GM12873 (cell line): ENCODE data around the gene NXPH4.

Source experiments
- CTCF ChIP-seq: IDR thresholded peaks from 2 replicates; pipeline ENCODE4 v1.5.1; 2012; ENCODE audit warnings: low read depth, mild to moderate bottlenecking, moderate library complexity, low read length, control low read depth; ENCODE audit not compliant: insufficient read depth; ENCODE audit errors: missing control alignments

Gene NXPH4

GRCh38 chr12:57171668-57172067 lies 44.9 kb upstream of the NXPH4 start:
- TF ChIP-seq CTCF, result no peak

- peak; percentile 71 for TF ChIP-seq CTCF
Measured at GRCh38 chr12:57173089-57173488, 43.5 kb upstream of the NXPH4 start.

GRCh38 chr12:57173683-57174082 lies 42.9 kb upstream of the NXPH4 start:
- no peak for TF ChIP-seq CTCF

GRCh38 chr12:57175428-57176138 lies 41.0 kb upstream of the NXPH4 start:
- peak; percentile 64 for TF ChIP-seq CTCF

- no peak for TF ChIP-seq CTCF
Measured at GRCh38 chr12:57176139-57176477, 40.5 kb upstream of the NXPH4 start.

GRCh38 chr12:57176846-57177245 lies 39.7 kb upstream of the NXPH4 start:
- no peak for TF ChIP-seq CTCF

GRCh38 chr12:57177354-57177753 lies 39.2 kb upstream of the NXPH4 start:
- no peak for TF ChIP-seq CTCF
